DMS 273 treated with DMSO at 0.1 percent for 48 hours (cell line): ENCODE data around the gene TOMT.
"Not testable (repeated sequence)": the region's sequence is repeated elsewhere in the genome, so short reads cannot be mapped to it uniquely, and the experiment has no call there.

ENCODE experiments used
- DNase-seq: peaks from one replicate; lab custom pipeline; 2025; lab: John Stamatoyannopoulos, UW

TOMT gene

GRCh38 chr11:72127923-72128322, 22.2 kb downstream of the TOMT start:
- DNase-seq: no peak

GRCh38 chr11:72129381-72129780, 23.7 kb downstream of the TOMT start:
- DNase-seq: no peak

- DNase-seq: no peak
Measured at GRCh38 chr11:72132646-72133045, 26.9 kb downstream of the TOMT start.

GRCh38 chr11:72135473-72135872, 29.7 kb downstream of the TOMT start, which contains the start of gene FOLR3:
Gene FOLR3, plus strand, starts transcription at chr11:72135725. Its CDS starts 228 bp downstream, at chr11:72135953.
- not testable (repeated sequence) for DNase-seq

GRCh38 chr11:72135891-72136683, 30.4 kb downstream of the TOMT start:
- DNase-seq: no peak

- no peak for DNase-seq
Measured at GRCh38 chr11:72136684-72137262, 31.0 kb downstream of the TOMT start.

- no peak for DNase-seq
Measured at GRCh38 chr11:72138821-72139390, 33.2 kb downstream of the TOMT start.

GRCh38 chr11:72139500-72139899, 33.8 kb downstream of the TOMT start:
- DNase-seq: no peak

GRCh38 chr11:72140661-72141060, 34.9 kb downstream of the TOMT start:
- no peak for DNase-seq

- no peak for DNase-seq
Measured at GRCh38 chr11:72141066-72141465, 35.3 kb downstream of the TOMT start.

GRCh38 chr11:72142086-72142485, 36.4 kb downstream of the TOMT start:
- not testable (repeated sequence) for DNase-seq

- DNase-seq: not testable (repeated sequence)
Measured at GRCh38 chr11:72142543-72142942, 36.8 kb downstream of the TOMT start.

GRCh38 chr11:72144807-72145565, 39.3 kb downstream of the TOMT start:
- DNase-seq: no peak

GRCh38 chr11:72146625-72147024, 40.9 kb downstream of the TOMT start:
- DNase-seq: no peak

GRCh38 chr11:72150882-72151281, 45.2 kb downstream of the TOMT start:
- DNase-seq: no peak

GRCh38 chr11:72153874-72154273, 48.1 kb downstream of the TOMT start:
- not testable (repeated sequence) for DNase-seq

- DNase-seq: no peak
Measured at GRCh38 chr11:72154816-72155215, 49.1 kb downstream of the TOMT start.

- no peak for DNase-seq
Measured at GRCh38 chr11:72155751-72156150, 50.0 kb downstream of the TOMT start.

GRCh38 chr11:72157131-72157530, 51.4 kb downstream of the TOMT start:
- DNase-seq: no peak
